ENCODE measurements around the gene DKKL1.
A peak's percentile ranks its signal among the peaks of the same experiment; 100 is the strongest.
"Not testable (repeated sequence)": the region's sequence is repeated elsewhere in the genome, so short reads cannot be mapped to it uniquely, and the experiment has no call there.

The DKKL1 gene

DNA sequence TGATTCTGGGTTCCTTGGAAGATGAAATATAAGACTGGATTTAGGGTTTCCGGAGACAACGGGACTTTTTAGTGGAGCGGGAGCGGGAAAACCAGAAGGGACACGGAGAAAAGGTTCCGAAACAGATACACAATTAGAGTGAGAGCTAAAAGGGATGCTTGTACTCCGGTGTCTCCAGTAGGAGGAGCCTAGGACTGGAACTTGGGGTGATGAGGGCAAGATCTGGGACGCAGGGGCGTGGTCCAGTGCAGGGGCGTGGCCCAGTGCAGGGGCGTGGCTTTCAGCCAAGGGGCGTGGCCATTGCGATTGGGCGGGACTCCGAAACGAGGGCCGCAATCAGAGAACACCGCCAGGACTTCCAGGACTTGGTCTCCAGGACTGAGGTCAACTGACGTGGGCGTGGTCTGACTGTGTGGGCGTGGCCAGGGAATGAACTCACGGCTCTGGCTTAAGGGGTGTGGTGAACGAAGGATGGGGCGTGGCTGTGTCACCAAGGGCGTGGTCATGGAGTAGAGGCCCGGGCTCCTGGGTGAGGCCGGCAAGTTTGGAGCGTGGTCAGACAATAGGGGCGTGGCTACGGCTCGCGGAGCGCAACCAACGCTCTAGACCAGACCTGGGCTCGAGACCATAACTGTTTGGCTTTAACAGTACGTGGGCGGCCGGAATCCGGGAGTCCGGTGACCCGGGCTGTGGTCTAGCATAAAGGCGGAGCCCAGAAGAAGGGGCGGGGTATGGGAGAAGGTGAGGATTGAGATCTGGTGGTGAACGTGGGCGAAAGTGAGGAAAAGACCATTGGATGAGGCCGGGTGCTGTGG lies at the start of gene DKKL1:
TSS of gene DKKL1 (plus strand) at position 610 of the 815 bp plus-strand sequence. CDS start at position 732, 122 bp downstream.
- DNase-seq: peak; percentile 99

DNA sequence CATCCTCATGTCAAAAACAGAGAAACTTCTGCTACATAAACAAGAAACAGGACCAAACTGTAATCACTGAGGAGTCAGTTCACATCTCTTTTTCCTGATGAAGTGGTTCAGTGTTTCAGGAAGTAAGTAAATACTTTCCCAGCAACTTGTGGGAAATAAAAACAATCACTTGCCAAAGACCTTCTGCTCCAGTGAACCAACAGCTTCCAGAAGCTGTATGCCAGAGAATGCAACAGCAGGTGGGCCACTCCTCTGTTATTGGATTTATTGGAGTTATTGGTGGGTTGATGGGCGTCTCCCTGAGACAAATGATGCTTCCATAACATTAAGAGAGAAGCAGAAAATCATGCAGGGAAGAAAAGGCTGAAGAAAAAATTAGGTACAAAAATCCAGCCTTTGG lies 48.6 kb upstream of the DKKL1 start:
- no peak for DNase-seq

DNA sequence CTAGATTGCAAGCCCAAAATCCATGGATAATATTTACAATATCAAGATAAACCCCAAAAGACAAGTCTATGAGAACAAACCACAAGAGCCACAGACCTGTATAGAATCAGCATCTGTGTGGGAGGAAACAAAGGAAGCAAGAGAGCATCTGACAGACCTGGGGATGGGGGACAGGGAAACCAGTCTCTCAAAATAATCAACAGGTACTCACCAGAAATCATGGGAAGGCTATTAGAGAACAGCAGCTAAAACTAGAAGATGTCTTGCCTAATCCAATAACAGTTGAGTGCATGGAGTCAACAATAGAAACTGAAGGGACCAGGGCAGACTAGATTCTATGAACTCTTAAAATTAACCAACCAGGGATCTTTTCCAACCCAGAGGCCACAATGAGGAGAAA lies 47.4 kb upstream of the DKKL1 start:
- no peak for DNase-seq

DNA sequence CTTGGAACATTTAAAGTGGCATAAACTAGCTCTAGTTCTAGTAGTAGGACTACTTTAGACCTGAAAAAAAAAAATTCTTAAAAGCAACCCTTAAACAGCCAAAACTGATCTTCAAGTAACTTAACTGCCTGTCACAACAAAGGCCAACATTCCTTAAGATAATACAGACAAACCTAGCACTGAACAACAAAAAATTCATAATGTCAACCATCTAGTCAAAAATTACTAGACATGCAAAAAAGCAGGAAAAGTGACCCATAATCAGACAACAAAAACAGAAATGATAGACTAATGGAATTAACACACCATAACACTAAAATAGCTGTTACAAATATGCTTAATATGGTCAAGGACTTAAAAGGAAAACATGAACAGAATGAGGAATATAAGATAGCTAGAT lies 45.4 kb upstream of the DKKL1 start:
- DNase-seq: no peak

DNA sequence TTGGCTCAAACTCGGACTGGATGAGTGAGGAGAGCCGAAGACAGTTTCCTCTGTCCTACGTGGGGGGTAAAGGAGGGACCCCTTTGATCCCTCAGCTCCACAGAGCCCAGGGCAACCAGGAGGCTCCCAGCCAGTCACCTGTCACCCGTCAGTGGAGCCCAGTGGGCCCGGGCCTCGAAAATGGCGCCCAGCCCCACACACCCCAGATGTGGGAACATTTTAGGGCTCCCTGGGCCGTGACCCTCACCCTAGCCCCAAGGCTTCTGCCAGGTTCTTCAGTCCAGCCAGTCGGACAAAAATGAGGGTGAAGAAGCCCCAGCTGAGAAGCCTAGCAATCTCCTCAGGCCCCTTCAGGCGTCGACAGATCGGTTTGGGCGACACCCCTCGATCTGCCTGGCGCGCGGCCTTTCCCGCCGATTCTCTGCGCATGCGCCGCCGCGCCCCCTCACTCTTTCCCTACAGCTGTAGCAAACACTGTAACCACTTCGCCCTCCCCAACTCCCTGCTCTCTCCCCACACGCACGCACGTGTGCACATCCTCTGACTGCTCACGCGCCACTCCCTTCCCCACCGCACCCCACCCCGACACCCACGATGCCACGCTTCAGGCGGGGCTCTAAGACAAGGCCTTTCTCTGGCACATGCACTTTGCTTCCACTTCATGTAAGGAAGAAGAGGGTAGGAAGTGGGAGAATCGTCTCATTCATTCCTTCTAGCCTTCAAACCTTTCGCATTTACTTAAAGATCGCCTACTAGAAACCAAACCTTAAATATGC lies 38.7 kb upstream of the DKKL1 start, which contains the start of gene SLC6A16:
TSS of gene SLC6A16 (minus strand) at position 391 of the 776 bp plus-strand sequence. CDS start 13,844 bp downstream, outside the sequence.
- DNase-seq: no peak

DNA sequence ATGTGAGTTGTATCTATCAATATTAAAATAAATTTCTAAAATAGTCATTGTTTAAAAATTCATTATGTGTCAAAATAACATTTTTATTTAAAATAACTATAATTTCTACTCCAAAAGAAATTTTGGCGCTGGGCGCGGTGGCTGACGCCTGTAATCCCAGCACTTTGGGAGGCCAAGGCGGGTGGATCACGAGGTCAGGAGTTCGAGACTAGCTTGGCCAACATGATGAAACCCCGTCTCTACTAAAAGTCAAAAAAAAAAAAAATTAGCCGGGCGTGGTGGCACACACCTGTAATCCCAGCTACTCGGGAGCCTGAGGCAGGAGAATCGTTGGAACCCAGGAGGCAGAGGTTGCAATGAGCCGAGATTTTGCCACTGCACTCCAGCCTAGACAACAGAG lies 37.9 kb upstream of the DKKL1 start:
- DNase-seq: not testable (repeated sequence)

DNA sequence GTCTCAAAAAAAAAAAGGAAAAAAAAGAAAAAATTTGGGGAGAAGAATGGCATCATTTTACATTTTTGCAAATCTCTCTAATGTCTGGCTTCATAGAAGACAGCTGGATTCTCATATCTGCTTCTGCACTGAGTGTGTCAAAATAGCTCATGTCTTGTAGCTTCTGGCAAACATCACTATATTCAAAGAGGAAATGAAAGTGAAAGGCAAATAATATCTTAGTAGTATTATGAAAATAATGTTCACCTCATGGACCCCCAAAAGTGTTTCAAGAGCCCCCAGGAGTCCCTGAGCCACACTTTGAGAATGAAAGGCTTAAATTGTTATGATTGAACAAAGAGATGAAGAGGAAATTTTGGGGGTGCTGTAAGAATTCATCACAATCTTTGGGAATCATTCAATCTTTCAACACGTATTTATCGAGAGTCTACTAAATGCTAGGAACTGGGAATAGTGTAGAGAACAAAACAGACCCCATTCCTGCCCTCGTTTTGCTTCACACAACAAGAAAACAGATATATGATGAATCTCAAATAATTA lies 37.4 kb upstream of the DKKL1 start:
- DNase-seq: peak; percentile 81

DNA sequence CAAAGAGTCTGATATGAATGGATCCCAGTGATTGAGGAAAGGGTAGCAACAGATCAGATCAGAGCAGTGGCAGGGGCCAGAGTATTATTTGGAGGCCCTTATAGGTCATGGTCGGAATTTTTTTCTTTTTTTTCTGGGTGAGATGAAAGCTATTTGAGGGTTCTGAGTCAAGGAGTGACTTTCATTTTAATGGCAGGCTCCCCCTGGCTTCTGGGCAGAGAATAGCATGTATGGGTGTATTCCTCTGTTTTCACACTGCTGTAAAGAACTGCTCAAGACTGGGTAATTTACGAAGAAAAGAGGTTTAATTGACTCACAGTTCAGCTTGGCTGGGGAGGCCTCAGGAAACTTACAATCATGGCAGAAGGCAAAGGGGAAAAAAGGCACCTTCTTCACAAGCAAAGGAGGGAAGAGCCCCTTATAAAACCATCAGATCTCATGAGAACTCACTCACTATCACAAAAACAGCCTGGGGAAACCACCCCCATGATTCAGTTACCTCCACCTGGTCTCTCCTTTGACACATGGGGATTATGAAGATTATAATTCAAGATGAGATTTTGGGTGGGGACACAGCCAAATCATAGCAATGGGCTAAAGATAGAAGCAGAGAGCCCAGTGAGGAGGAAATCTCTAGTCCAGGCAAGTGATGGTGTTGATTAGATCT lies 35.7 kb upstream of the DKKL1 start:
- peak; percentile 65 for DNase-seq

DNA sequence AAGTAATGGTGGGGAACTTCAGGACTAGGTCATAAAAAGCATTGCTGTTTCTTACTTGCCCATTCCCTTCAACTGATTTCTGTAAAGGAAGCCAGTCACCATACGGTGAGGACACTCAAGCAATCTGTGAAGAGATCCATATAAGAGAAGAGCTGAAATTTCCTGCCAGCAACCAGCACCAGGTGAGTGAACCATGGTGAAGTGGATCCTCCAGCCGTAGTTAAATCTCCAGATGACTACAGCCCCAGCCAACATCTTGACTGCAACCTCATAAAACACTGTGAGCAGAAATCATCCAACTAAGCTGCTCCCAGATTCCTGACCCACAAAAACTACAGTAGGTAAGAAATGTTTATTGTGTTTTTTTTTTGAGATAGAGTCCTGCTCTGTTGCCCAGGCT lies 34.9 kb upstream of the DKKL1 start:
- DNase-seq: no peak

DNA sequence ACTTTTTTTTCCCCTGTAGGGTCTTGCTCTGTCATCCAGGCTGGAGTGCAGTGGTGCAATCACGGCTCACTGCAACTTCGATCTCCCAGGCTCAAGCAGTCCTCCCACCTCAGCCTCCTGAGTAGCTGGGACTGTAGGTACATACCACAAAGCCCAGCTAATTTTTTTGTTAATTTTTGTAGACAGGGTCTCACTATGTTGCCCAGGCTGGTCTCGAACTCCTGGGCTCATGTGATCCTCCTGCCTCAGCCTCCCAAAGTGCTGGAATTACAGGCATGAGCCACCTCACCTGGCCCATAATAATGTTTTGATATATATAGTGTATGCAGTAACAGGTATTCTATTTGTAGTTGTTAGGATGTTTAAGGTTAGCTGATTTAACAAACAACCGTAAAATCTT lies 32.5 kb upstream of the DKKL1 start:
- not testable (repeated sequence) for DNase-seq

DNA sequence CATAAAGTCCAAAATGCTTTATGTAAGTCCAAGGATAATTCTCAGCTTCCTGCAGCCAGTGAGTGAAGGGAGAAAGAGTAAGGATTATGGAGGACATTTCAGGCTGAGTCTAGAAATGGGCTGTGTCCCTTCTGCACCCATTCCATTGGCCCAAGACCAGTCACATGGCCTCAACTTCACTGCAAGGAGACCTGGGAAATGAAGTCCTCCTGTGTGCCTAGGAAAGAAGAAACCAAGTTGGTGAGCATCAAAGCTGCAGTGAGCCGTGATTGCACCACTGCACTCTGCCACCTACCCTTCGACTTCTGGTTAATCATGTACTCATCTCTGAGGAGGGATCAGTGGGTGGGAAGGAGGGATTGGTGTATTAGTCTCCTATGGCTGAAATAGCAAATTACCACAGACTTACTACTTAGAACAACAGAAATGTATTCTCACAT lies 32.0 kb upstream of the DKKL1 start:
- peak; percentile 88 for DNase-seq

DNA sequence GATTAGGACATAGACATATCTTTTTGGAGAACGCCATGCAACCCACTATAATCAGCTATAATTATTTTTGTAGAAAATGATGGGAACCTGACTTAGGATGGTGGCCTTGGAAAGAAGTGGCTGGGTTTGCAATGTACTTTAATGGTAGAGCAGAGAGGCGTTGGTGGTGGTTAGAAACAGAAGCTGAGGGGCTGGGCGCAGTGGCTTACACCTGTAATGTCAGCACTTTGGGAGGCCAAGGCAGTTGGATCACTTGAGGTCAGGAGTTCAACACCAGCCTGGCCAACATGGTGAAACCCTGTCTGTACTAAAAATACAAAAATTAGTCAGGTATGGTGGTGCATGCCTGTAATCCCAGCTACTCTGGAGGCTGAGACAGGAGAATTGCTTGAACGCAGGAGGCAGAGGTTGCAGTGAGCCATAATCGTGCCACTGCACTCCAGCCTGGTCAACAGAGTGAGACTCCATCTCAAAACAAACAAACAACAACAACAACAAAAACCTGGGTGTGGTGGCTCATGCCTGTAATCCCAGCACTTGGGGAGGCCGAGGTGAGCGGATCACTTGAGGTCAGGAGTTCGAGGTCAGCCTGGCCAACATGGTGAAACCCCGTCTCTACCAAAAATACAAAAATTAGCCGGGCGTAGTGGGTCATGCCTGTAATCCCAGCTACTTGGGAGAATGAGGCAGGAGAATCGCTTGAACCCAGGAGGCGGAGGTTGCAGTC lies 30.8 kb upstream of the DKKL1 start:
- not testable (repeated sequence) for DNase-seq

DNA sequence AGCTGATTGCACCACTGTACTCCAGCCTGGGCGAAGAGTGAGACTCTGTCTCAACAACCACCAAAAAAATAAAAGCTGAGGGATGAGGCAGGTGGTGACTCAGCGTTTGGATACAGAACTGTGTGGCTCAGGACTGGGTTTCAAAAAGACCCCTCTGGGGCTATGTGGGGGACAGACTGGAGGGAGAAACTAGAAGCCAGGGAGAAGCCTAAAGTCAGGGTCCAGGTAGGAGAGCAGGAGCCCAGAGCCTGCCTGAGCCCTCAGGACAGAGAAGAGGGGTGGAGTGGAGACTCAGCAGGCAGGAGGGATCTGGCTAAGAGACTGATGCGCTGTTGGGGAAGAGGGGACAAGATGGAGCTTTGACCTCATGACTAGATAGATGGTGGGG lies 30.3 kb upstream of the DKKL1 start:
- peak; percentile 22 for DNase-seq

DNA sequence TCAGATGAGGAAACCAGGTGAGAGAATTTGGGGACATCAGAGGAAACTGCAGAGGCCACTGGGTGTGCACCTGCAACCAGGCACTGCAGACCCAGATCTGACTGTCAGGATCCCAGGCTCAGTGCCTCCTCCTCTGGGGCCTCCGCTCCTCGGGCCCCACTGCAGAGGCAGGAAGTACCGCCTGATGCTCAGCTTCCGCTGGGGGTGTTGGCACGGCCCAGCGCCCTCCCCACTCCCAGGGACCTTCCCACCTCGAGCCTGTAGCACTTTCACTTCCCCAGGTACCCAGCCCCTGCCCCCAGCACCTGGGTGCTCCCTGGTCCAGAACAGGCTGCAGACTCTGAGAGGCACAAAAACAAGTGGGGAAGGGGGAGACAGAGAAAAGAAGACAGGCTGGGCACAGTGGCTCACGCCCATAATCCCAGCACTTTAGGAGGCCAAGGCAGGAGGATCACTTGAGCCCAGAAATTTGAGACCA lies 29.8 kb upstream of the DKKL1 start:
- DNase-seq: peak; percentile 46

DNA sequence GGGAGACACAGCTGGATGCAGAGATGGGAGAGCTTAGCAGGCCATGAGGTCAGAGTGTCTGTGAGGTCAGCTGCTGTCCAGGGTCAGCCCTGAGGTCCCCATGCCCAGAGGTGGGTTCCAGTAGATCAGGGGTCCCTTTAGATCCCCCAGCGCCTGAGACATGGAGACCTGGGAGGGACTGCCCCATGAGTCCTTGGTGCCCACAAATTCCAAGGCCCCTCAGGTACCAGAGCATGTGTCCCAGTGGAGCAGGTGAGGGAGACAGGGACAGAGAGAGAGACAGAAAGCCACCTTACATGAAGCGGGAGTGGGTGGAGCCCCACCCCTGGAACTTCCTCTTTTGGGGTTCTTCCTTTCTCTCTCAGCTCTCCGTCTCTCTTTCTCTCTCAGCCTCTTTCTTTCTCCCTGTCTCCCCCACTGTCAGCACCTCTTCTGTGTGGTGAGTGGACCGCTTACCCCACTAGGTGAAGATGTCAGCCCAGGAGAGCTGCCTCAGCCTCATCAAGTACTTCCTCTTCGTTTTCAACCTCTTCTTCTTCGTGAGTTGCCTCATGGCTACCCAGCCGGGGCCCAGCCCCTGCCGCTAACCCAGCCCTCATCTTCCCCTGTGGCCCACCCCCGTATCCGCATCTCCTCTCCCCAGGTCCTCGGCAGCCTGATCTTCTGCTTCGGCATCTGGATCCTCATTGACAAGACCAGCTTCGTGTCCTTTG lies 28.4 kb upstream of the DKKL1 start, which contains the start of gene CD37:
TSS of gene CD37 (plus strand) at position 336 of the 713 bp plus-strand sequence. CDS start at position 471, 135 bp downstream.
- DNase-seq: peak; percentile 81

DNA sequence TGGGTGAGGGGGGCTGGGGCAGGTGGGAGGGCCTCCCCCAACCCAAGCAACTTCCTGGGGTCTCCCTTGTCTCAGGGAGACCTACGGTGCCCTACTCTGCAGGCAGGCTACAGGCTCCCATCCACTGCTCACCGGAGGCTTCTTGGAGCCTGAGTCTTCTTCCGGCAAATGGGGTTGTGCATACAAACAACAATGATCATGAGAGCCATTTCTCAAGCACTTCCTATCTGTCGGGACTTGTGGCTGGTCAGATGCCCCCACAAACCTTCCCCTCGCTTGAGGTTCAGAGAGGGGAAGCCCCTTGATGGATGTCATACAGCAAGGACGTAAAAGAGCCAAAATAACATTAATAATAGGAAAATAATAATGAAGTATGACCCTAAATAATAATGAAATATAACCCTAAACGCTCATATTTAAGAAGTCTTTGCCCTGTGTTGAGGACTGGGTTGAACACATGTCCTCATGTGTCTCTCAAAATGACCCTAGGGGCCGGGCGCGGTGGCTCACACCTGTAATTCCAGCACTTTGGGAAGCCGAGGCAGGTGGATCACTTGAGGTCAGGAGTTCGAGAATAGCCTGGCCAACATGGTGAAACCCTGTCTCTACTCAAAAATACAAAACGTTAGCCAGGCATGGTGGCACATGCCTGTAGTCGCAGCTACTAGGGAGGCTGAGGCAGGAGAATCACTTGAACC lies 27.7 kb upstream of the DKKL1 start:
- peak; percentile 27 for DNase-seq

DNA sequence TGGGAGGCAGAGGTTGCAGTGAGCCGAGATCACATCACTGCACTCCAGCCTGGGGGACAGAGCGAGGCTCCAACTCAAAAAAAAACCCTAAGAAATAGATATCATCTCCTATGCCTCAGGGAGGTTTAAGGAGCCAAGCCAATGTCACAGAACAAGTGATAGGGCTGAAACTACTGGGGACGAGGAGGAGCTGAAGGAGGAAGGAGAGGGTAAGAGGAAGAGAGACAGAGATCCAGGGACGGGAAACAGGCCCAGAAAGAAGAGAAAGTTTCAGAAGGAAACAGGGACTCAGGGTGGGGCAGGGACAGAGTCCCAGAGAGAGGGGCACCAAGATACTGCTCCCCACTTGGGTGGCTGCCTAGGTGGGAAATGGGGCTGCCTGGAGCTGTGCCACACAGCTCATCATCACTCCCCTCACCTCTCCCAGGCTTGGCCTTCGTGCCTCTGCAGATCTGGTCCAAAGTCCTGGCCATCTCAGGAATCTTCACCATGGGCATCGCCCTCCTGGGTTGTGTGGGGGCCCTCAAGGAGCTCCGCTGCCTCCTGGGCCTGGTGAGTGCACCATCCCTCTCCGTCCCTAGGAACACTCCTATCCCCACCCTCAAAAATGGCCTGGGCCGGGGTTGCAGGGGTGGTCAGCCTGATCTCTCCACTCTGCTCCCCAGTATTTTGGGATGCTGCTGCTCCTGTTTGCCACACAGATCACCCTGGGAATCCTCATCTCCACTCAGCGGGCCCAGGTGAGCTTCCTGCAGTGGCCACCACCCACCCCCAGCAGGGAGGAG lies 27.0 kb upstream of the DKKL1 start:
- DNase-seq: no peak

DNA sequence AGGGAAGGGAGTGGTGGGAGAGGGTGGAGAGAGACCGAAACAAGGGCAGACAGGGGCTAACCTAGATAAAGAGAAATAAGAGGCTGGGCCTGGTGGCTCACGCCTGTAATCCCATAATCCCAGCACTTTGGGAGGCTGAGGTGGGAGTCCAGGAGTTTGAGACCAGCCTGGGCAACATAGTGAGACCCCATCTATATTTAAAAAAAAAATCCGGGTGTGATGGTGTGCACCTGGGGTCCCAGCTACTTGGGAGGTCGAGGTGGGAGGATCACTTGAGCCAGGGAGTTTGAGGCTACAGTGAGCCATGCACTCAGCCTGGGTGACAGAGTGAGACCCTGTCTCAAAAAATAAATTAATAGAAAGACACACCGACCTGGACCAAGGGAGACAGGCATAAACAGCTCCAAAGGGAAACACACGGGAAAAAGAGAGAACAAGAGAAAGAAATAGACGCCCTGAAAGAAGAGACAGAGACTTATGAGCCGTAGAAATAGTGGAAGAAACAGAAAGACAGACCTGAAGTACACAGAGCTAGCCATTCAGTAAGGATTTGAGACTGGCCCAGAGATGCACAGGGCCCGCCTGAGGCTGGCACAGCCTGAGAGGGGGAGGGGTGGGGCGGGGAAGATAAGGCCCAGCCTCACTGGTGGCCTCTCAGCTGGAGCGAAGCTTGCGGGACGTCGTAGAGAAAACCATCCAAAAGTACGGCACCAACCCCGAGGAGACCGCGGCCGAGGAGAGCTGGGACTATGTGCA lies 26.2 kb upstream of the DKKL1 start:
- no peak for DNase-seq

DNA sequence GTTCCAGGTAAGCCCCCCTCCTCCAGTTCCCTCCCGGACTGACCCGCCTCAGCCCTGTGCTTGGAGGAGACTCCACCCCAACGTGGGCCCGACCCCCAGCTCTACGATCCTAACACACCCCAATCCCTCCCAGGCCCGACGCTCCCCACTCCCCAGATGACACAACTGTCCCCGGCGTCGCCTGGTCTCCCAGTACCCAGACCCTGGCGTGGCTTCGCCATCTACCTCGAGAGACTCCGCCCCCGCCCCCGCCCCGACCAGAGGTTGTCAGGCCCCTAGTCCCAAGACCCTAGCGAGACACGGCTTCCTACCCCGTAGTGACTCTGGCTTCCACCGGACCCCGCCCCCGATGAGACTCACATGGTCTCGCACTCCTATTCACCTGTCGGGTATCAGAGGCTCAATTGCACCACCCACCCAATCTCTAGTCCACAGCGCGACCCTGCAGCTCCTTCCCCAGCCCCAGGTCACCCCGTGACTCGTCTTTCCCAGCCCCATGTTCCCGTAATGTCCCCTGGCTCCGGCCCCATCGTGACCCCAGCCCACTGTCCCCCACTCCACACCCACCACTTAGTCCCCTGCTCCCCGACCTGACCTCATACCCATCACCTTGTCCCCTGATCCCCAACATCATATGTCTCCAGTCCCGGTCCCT lies 25.5 kb upstream of the DKKL1 start:
- DNase-seq: no peak
